IPS-NIHi7 (cell line): ENCODE results near the gene BEND6.
"Not testable (repeated sequence)": the region's sequence is repeated elsewhere in the genome, so short reads cannot be mapped to it uniquely, and the experiment has no call there.

Experiments used
- DNase-seq: peaks from one replicate; pipeline ENCODE4 v3.0.0; 2012; ENCODE audit warnings: mixed read lengths; ENCODE audit errors: extremely low spot score

The BEND6 gene

DNA sequence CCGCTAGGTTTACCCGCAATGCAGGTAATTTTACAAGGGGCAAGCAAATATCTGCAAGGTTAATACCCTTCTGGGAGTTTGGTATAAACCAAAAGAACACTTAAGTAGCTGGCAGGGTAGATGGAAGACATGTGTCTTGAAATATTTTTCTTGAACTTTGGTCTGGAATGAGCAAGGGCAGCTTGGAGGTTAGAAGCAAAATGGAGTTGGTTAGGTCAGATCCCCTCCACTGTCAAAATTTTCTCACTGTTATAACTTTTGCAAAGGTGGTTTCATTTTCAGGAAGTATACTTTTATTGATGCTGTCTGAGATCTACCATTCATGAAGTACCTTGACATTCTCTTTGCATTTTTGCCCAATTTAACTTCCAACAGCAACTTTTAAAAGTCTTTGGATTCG is 78.3 kb downstream of the BEND6 start:
- DNase-seq, result no peak

DNA sequence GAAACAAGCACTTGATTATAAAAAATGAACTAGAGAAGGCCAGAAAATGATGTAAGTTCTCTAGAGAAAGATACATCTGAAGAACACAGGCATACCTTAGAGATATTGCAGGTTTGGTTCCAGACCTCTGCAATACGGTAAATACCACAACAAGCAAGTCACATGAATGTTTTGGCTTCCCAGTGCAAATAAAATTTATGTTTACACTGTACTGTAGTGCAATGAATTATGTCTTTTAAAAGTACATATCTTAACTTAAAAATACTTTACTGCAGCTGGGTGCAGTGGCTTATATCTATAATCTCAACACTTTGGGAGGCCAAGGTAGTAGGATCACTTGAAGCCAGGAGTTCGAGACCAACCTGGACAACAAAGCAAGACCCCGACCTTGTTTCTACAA is 80.6 kb downstream of the BEND6 start:
- no peak for DNase-seq

- DNase-seq, result no peak
Observed at GRCh38 chr6:57038906-57039305, 84.0 kb downstream of the BEND6 start.

DNA sequence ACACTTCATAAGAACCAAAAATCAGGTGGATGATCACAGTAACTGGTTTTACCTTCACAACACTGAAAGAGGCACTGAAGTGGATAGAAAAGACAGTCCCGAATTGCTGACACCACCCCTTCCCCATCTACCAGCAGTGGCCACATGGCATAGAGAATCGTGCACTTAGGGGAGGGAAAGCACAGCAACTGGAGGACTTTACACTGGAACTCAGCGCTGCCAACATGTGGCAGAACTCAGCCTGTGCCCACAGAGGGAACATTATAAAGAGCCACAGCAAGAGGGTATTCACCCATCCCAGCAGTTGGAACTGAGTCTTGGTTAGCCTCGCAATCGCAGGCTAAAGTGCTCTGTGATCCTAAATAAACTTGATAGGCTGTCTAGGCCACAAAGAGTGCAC is 85.1 kb downstream of the BEND6 start:
- DNase-seq, result peak; percentile 27

GRCh38 chr6:57044061-57044460 is 89.2 kb downstream of the BEND6 start:
- DNase-seq, result not testable (repeated sequence)

DNA sequence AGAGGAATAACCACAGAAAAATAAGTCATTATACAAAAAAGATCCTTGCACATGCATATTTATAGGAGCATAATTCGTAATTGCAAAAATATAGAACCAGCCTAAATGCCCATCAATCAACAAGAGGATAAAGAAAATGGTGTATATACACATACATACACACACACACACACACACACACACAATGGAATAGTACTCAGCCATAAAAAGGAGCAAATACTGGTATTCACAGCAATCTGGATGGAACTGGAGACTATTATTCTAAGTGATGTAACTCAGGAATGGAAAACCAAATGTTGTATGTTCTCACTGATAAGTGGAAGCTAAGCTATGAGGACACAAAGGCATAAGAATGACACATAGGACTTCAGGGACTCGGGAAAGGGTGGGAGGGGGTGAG is 89.7 kb downstream of the BEND6 start:
- no peak for DNase-seq

DNA sequence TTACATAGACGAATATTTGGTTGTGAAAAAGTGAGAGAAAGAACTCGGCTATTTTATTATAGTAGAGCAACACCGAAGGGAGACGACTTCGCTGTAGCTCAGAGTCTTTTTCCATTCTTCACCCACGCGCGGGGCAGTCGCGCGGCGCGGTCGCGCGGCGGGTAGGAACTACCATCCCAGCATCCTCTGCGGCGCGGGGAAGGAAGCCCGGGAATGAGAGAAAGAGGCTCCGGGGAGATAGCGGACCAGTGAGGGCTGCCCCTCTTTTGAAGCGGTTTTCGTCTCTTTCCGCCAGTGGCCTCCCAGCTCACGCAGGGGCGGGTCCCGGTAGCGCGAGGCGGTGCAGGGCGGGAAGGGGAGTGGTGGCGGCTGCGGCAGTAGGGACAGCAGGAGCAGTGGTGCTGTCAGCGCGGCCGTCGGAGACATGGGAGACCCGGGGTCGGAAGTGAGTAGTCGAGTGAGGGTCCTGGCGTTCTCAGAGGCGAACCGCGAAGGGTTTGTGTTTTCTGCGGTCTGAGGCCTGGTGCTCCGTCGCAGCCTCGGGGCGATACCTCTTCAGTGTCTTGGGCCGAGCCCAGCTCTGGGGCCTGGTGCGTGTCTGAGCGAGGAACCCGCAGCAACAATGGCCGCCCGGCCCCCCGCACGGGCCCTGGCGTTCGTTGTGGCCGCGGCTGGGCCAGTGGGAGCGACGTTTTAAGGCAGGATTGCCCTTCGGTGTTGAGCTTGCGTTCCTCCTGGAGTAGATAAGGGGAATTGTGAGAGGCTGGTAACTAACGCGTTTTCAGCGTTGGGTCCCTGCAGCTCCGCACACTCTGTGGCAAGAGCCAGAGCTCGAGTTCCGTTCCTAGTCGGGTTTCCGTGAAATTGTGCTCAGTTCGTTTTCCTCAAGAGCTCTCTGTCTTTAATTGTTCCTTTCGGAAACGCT is 91.7 kb downstream of the BEND6 start, which contains the start of gene KIAA1586:
KIAA1586 (plus strand) TSS at position 362 of the 925 bp plus-strand sequence; CDS start at position 425, 63 bp downstream.
- DNase-seq, result peak; percentile 82

GRCh38 chr6:57047257-57047585 is 92.3 kb downstream of the BEND6 start:
- not testable (repeated sequence) for DNase-seq

- not testable (repeated sequence) for DNase-seq
Observed at GRCh38 chr6:57047859-57048258, 93.0 kb downstream of the BEND6 start.

DNA sequence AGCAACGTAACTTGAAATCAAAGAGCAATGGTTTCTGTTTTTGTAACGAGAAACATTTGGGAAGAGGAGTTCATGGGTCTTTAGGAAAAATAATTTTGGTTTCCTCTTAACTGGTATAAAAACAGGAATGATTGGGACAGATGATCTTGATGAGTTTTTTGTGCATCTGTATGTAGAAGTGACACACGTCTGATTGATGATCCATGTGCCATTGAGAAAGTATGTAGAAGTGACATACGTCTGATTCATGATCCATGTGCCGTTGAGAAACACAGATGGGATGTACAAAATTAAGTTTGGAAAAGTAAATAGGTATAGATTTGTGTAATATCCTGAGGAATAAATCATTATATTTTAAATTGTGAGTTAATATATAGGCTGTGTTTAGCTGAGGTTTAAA is 93.7 kb downstream of the BEND6 start:
- no peak for DNase-seq

- no peak for DNase-seq
Observed at GRCh38 chr6:57063847-57064246, 108.9 kb downstream of the BEND6 start.

GRCh38 chr6:57064809-57065208 is 109.9 kb downstream of the BEND6 start:
- DNase-seq, result no peak

- DNase-seq, result no peak
Observed at GRCh38 chr6:57068061-57068460, 113.2 kb downstream of the BEND6 start.

DNA sequence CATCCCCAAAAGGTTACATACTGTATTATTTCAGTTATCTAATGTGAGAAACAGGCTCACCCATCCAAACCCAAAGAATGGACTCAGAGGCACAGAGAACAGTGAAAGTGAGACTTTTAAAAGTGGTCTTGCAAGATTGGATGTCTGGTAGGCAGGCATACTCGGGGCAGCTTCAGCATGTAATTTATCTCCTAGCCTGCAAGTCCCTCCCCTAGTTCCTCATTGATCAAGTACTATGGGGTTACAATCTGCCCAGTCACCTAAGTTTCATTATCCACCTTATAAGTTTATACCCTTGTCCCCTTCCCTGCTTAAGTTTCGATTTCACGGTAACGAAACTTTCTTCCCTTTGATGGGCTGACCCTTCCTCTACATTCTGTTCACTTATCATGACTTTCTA is 114.3 kb downstream of the BEND6 start:
- no peak for DNase-seq

GRCh38 chr6:57069920-57070331 is 115.0 kb downstream of the BEND6 start:
- peak; percentile 15 for DNase-seq

- DNase-seq, result no peak
Observed at GRCh38 chr6:57072108-57072507, 117.2 kb downstream of the BEND6 start.

DNA sequence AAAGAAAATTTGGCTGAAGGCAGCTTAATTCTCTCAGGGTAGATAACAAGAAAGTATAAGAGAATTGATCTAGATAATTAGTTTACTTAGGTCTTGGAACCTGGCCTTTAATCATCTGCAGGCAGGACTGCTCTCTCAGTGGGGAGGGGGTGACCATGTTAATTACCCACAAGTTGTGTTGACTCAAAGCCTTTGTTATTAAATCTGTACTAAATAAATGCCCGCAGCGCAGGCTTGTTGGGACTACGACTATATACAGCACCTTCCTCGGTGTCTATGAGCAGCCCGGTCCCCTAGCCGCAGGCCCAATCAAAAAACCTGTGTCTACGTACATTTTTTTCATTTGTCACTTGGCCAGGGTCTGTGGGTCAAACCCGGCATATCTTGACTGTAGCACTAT is 119.5 kb downstream of the BEND6 start:
- DNase-seq, result no peak

DNA sequence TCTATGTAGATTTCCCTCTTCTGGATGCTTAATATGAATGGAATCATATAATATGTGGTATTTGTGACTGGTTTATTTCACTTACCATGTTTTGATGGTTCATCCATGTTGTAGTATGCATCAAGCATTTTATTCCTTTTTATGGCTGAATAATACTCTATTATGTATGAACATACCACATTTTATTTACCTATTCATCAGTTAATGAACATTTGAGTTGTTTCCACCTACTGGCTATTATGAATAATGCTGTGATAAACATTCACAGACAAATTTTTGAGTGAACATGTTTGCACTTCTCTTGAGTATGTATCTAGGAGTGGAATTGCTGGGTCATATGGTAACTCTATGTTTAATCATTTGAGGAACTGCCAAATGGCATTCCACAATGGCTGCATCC is 120.2 kb downstream of the BEND6 start:
- no peak for DNase-seq
